ENCODE data around the gene CELF5. TPM values are rescaled to one million over a fixed set of nuclear protein-coding genes. Genes with fewer than 3 reads are reported as not detected.

Gene CELF5
- total RNA-seq, 2 donors from 2014 or later = 2.6 to 3.5 TPM

DNA sequence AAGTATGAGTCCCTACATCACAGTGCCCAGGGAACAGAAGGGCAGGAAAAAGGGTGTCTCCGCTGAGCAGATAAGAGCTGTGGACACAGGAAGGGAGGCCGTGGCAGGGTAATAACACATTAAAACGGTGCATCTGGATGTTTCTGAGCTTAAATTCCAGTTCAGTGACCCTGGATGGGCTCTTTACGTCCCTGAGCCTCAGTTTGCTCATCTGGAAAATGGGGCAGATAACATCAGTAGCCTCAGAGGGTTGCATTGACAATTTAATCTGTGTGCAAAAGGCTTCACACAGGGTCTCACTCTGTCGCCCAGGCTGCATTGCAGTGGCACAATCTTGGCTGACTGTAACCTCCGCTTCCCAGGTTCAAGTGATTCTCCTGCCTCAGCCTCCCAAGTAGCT lies 58.1 kb downstream of the CELF5 start:
- TF ChIP-seq, protein P1, sequence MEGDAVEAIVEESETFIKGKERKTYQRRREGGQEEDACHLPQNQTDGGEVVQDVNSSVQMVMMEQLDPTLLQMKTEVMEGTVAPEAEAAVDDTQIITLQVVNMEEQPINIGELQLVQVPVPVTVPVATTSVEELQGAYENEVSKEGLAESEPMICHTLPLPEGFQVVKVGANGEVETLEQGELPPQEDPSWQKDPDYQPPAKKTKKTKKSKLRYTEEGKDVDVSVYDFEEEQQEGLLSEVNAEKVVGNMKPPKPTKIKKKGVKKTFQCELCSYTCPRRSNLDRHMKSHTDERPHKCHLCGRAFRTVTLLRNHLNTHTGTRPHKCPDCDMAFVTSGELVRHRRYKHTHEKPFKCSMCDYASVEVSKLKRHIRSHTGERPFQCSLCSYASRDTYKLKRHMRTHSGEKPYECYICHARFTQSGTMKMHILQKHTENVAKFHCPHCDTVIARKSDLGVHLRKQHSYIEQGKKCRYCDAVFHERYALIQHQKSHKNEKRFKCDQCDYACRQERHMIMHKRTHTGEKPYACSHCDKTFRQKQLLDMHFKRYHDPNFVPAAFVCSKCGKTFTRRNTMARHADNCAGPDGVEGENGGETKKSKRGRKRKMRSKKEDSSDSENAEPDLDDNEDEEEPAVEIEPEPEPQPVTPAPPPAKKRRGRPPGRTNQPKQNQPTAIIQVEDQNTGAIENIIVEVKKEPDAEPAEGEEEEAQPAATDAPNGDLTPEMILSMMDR (conservative IDR thresholded peaks at IDR 0.05) = no peak
- no peaks in the 10 kb centered on the region for H3K4me1 Mint-ChIP-seq
- Histone ChIP-seq H3K4me1 (ENCODE audit: control insufficient read depth, insufficient read depth, low read length) (no peaks in the 10 kb centered on the region), H3K36me3 (ENCODE audit: control insufficient read depth, insufficient read depth, low read length) (no peaks in the 10 kb centered on the region), H3K9ac (ENCODE audit: extremely low read depth, low read length, poor library complexity, severe bottlenecking) (no peak overlapping the region), H3K9me3 (ENCODE audit: control insufficient read depth, low read length) (no peaks in the 10 kb centered on the region), H3K27me3 (ENCODE audit: control insufficient read depth, insufficient read depth, low read length, poor library complexity, severe bottlenecking) (no peaks in the 10 kb centered on the region), H3K4me3 (ENCODE audit: low read length) (no peak overlapping the region), H3K27ac (ENCODE audit: low read depth, low read length) (no peak overlapping the region)
- H3K27me3 Mint-ChIP-seq (ENCODE audit: insufficient read depth) = peaks cover 34% of the 10 kb centered on the region
- no peaks in the 10 kb centered on the region for H3K9me3 Mint-ChIP-seq
- no peak for DNase-seq
- H3K36me3 Mint-ChIP-seq (ENCODE audit: low read depth) = no peaks in the 10 kb centered on the region
- H3K4me3 Mint-ChIP-seq = no peak overlapping the region
- H3K27ac Mint-ChIP-seq = no peak overlapping the region
- WGBS, 2 experiments (ENCODE audit: insufficient coverage in 1 of 2, insufficient read length in 1 of 2) = 78 to 89% methylated on average over 6 of the region's 6 CpGs

DNA sequence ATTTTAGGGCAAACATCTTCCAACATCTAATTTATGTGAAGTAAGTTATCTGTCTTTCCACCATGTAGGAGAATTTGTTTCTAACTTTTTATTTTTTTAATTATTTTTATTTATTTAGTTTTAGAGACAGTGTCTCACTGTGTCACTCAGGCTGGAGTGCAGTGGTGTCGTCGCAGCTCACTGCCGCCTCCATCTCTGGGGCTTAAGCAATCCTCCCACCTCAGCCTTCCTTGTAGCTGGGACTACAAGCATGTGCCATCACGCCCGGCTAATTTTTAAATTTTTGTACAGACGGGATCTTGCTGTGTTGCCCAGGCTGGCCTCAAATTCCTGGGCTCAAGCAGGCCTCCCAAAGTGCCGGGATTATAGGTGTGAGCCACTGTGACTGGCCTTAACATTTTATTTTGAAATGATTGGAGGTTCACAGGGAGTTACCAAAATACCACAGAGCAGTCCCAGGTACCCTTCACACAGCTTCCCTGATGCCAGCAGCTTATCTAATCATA lies 58.8 kb downstream of the CELF5 start:
- Mint-ChIP-seq H3K9me3 (no peaks in the 10 kb centered on the region), H3K27me3 (ENCODE audit: insufficient read depth) (peaks cover 34% of the 10 kb centered on the region), H3K4me3 (no peak overlapping the region), H3K36me3 (ENCODE audit: low read depth) (no peaks in the 10 kb centered on the region), H3K27ac (no peak overlapping the region), H3K4me1 (no peaks in the 10 kb centered on the region)
- WGBS, 2 experiments (ENCODE audit: insufficient coverage in 1 of 2, insufficient read length in 1 of 2) = 83 to 91% methylated on average over 7 of the region's 7 CpGs
- Histone ChIP-seq H3K4me1 (ENCODE audit: control insufficient read depth, insufficient read depth, low read length) (no peaks in the 10 kb centered on the region), H3K9ac (ENCODE audit: extremely low read depth, low read length, poor library complexity, severe bottlenecking) (no peak overlapping the region), H3K36me3 (ENCODE audit: control insufficient read depth, insufficient read depth, low read length) (no peaks in the 10 kb centered on the region), H3K27ac (ENCODE audit: low read depth, low read length) (no peak overlapping the region), H3K4me3 (ENCODE audit: low read length) (no peak overlapping the region), H3K9me3 (ENCODE audit: control insufficient read depth, low read length) (no peaks in the 10 kb centered on the region), H3K27me3 (ENCODE audit: control insufficient read depth, insufficient read depth, low read length, poor library complexity, severe bottlenecking) (no peaks in the 10 kb centered on the region)
- TF ChIP-seq, protein P1 (conservative IDR thresholded peaks at IDR 0.05) = no peak
- DNase-seq = no peak

DNA sequence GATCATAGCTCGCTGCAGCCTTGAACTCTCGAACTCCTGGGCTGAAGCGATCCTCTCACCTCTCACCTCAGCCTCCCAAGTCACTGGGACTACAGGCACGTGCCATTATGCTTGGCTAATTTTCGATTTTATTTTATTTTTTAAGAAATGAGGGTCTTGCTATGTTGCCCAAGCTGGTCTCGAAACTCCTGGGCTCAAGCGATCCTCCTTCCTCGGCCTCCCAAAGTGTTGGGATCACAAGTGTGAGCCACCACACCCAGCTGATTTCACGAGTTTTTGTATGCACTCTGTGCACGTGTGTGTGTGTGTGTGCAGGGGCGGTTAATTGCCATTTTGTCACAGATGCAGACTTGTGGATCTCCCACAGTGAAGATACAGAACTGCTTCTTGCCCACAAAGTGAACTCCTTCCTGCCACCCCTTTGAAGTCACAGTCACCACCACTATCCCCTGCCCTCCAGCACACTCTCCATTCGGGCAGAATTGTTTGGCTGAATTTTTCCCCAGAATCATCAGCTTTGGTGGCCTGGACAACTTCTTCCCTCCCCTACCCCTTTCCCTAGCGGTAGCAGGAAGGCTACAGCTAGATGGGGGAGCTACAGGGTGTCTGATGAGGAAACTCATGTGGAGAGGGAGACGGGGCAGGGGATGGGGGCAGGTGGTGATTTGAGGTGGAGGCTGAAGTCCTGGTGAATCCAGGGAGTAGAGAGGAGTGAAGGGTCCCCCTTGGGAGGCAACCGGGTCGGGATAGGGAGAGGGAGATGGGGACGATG lies 59.6 kb downstream of the CELF5 start:
- Mint-ChIP-seq H3K27ac (peak overlapping the region; percentile 52), H3K4me3 (peak overlapping the region; percentile 59), H3K27me3 (ENCODE audit: insufficient read depth) (peaks cover 33% of the 10 kb centered on the region), H3K9me3 (no peaks in the 10 kb centered on the region), H3K4me1 (no peaks in the 10 kb centered on the region), H3K36me3 (ENCODE audit: low read depth) (no peaks in the 10 kb centered on the region)
- Histone ChIP-seq H3K27me3 (ENCODE audit: control insufficient read depth, insufficient read depth, low read length, poor library complexity, severe bottlenecking) (no peaks in the 10 kb centered on the region), H3K4me1 (ENCODE audit: control insufficient read depth, insufficient read depth, low read length) (no peaks in the 10 kb centered on the region), H3K9ac (ENCODE audit: extremely low read depth, low read length, poor library complexity, severe bottlenecking) (no peak overlapping the region), H3K36me3 (ENCODE audit: control insufficient read depth, insufficient read depth, low read length) (no peaks in the 10 kb centered on the region), H3K27ac (ENCODE audit: low read depth, low read length) (no peak overlapping the region), H3K9me3 (ENCODE audit: control insufficient read depth, low read length) (no peaks in the 10 kb centered on the region), H3K4me3 (ENCODE audit: low read length) (peak overlapping the region; percentile 77)
- WGBS, 2 experiments (ENCODE audit: insufficient coverage in 1 of 2, insufficient read length in 1 of 2) = 84 to 88% methylated on average over 12 to 16 of the region's 17 CpGs
- TF ChIP-seq, protein P1 (conservative IDR thresholded peaks at IDR 0.05) = no peak
- DNase-seq = no peak

All from endodermal cell (in vitro differentiated cells).